ENCODE measurements around the gene NPR3.
"Not testable (repeated sequence)": the region's sequence is repeated elsewhere in the genome, so short reads cannot be mapped to it uniquely, and the experiment has no call there.

NPR3 gene

GRCh38 chr5:32780508-32780919, 69.4 kb downstream of the NPR3 start:
- no peaks in the 10 kb centered on the region for H3K27me3 ChIP-seq (ENCODE audit: insufficient read depth, low read length)
- H3K36me3 ChIP-seq (ENCODE audit: insufficient read depth, low read length), result no peaks in the 10 kb centered on the region
- H2AFZ ChIP-seq (ENCODE audit: low read depth, low read length), result no peak overlapping the region
- H3K4me3 ChIP-seq (ENCODE audit: low read length), result no peak overlapping the region
- H3K4me1 ChIP-seq (ENCODE audit: insufficient read depth, low read length), result no peaks in the 10 kb centered on the region
- H3K9me3 ChIP-seq (ENCODE audit: low read length), result no peaks in the 10 kb centered on the region

GRCh38 chr5:32783661-32784060, 72.5 kb downstream of the NPR3 start:
- no peaks in the 10 kb centered on the region for H3K9me3 ChIP-seq (ENCODE audit: low read length)
- H2AFZ ChIP-seq (ENCODE audit: low read depth, low read length), result no peak overlapping the region
- no peaks in the 10 kb centered on the region for H3K4me1 ChIP-seq (ENCODE audit: insufficient read depth, low read length)
- no peaks in the 10 kb centered on the region for H3K36me3 ChIP-seq (ENCODE audit: insufficient read depth, low read length)
- no peak overlapping the region for H3K4me3 ChIP-seq (ENCODE audit: low read length)
- no peaks in the 10 kb centered on the region for H3K27me3 ChIP-seq (ENCODE audit: insufficient read depth, low read length)

GRCh38 chr5:32785611-32786254, 74.6 kb downstream of the NPR3 start:
- no peaks in the 10 kb centered on the region for H3K9me3 ChIP-seq (ENCODE audit: low read length)
- H3K4me1 ChIP-seq (ENCODE audit: insufficient read depth, low read length), result peaks cover 2% of the 10 kb centered on the region
- H3K36me3 ChIP-seq (ENCODE audit: insufficient read depth, low read length), result no peaks in the 10 kb centered on the region
- H3K4me3 ChIP-seq (ENCODE audit: low read length), result no peak overlapping the region
- H2AFZ ChIP-seq (ENCODE audit: low read depth, low read length), result no peak overlapping the region
- H3K27me3 ChIP-seq (ENCODE audit: insufficient read depth, low read length), result no peaks in the 10 kb centered on the region

GRCh38 chr5:32786311-32786710, 75.2 kb downstream of the NPR3 start:
- Histone ChIP-seq H3K27me3 (ENCODE audit: insufficient read depth, low read length) (no peaks in the 10 kb centered on the region), H3K9me3 (ENCODE audit: low read length) (no peaks in the 10 kb centered on the region), H3K4me1 (ENCODE audit: insufficient read depth, low read length) (peaks cover 8% of the 10 kb centered on the region), H2AFZ (ENCODE audit: low read depth, low read length) (no peak overlapping the region), H3K36me3 (ENCODE audit: insufficient read depth, low read length) (no peaks in the 10 kb centered on the region), H3K4me3 (ENCODE audit: low read length) (no peak overlapping the region)

- H3K4me3 ChIP-seq (ENCODE audit: low read length), result no peak overlapping the region
- peaks cover 14% of the 10 kb centered on the region for H3K4me1 ChIP-seq (ENCODE audit: insufficient read depth, low read length)
- H2AFZ ChIP-seq (ENCODE audit: low read depth, low read length), result no peak overlapping the region
- H3K9me3 ChIP-seq (ENCODE audit: low read length), result no peaks in the 10 kb centered on the region
- H3K36me3 ChIP-seq (ENCODE audit: insufficient read depth, low read length), result no peaks in the 10 kb centered on the region
- H3K27me3 ChIP-seq (ENCODE audit: insufficient read depth, low read length), result no peaks in the 10 kb centered on the region
These were observed 79.4 kb downstream of the NPR3 start for GRCh38 chr5:32790411-32790951.

- Histone ChIP-seq H3K9me3 (ENCODE audit: low read length) (no peaks in the 10 kb centered on the region), H2AFZ (ENCODE audit: low read depth, low read length) (peak overlapping the region; percentile 28), H3K4me3 (ENCODE audit: low read length) (no peak overlapping the region), H3K36me3 (ENCODE audit: insufficient read depth, low read length) (no peaks in the 10 kb centered on the region), H3K27me3 (ENCODE audit: insufficient read depth, low read length) (no peaks in the 10 kb centered on the region), H3K4me1 (ENCODE audit: insufficient read depth, low read length) (peaks cover 14% of the 10 kb centered on the region)
These were observed 80.6 kb downstream of the NPR3 start for GRCh38 chr5:32791536-32792243.

GRCh38 chr5:32794086-32794485, 83.0 kb downstream of the NPR3 start:
- Histone ChIP-seq H3K4me1 (ENCODE audit: insufficient read depth, low read length) (peaks cover 14% of the 10 kb centered on the region), H3K36me3 (ENCODE audit: insufficient read depth, low read length) (no peaks in the 10 kb centered on the region), H3K4me3 (ENCODE audit: low read length) (no peak overlapping the region), H2AFZ (ENCODE audit: low read depth, low read length) (no peak overlapping the region), H3K27me3 (ENCODE audit: insufficient read depth, low read length) (no peaks in the 10 kb centered on the region), H3K9me3 (ENCODE audit: low read length) (no peaks in the 10 kb centered on the region)

GRCh38 chr5:32802764-32803163, 91.6 kb downstream of the NPR3 start:
- H3K4me3 ChIP-seq (ENCODE audit: low read length), result no peak overlapping the region
- H3K9me3 ChIP-seq (ENCODE audit: low read length), result no peaks in the 10 kb centered on the region
- no peak overlapping the region for H2AFZ ChIP-seq (ENCODE audit: low read depth, low read length)
- H3K36me3 ChIP-seq (ENCODE audit: insufficient read depth, low read length), result no peaks in the 10 kb centered on the region
- H3K4me1 ChIP-seq (ENCODE audit: insufficient read depth, low read length), result no peaks in the 10 kb centered on the region
- H3K27me3 ChIP-seq (ENCODE audit: insufficient read depth, low read length), result no peaks in the 10 kb centered on the region

GRCh38 chr5:32803656-32804055, 92.5 kb downstream of the NPR3 start:
- no peak overlapping the region for H3K4me3 ChIP-seq (ENCODE audit: low read length)
- H3K4me1 ChIP-seq (ENCODE audit: insufficient read depth, low read length), result no peaks in the 10 kb centered on the region
- H3K9me3 ChIP-seq (ENCODE audit: low read length), result no peaks in the 10 kb centered on the region
- no peak overlapping the region for H2AFZ ChIP-seq (ENCODE audit: low read depth, low read length)
- no peaks in the 10 kb centered on the region for H3K36me3 ChIP-seq (ENCODE audit: insufficient read depth, low read length)
- H3K27me3 ChIP-seq (ENCODE audit: insufficient read depth, low read length), result no peaks in the 10 kb centered on the region

- H3K36me3 ChIP-seq (ENCODE audit: insufficient read depth, low read length); H3K4me3 ChIP-seq (ENCODE audit: low read length): not testable (repeated sequence)
These were observed 94.3 kb downstream of the NPR3 start for GRCh38 chr5:32805462-32805861.

GRCh38 chr5:32805971-32806638, 95.0 kb downstream of the NPR3 start:
- no peaks in the 10 kb centered on the region for H3K4me1 ChIP-seq (ENCODE audit: insufficient read depth, low read length)
- H3K4me3 ChIP-seq (ENCODE audit: low read length), result no peak overlapping the region
- no peaks in the 10 kb centered on the region for H3K27me3 ChIP-seq (ENCODE audit: insufficient read depth, low read length)
- H3K36me3 ChIP-seq (ENCODE audit: insufficient read depth, low read length), result no peaks in the 10 kb centered on the region
- H3K9me3 ChIP-seq (ENCODE audit: low read length), result no peaks in the 10 kb centered on the region
- H2AFZ ChIP-seq (ENCODE audit: low read depth, low read length), result no peak overlapping the region

More at GRCh38 chr5:32805462-32805861, 94.3 kb downstream of the NPR3 start:
- H2AFZ ChIP-seq (ENCODE audit: low read depth, low read length); H3K4me1 ChIP-seq (ENCODE audit: insufficient read depth, low read length); H3K9me3 ChIP-seq (ENCODE audit: low read length); H3K27me3 ChIP-seq (ENCODE audit: insufficient read depth, low read length): not testable (repeated sequence)

GRCh38 chr5:32808783-32809182, 97.7 kb downstream of the NPR3 start:
- Histone ChIP-seq H2AFZ (ENCODE audit: low read depth, low read length) (no peak overlapping the region), H3K4me1 (ENCODE audit: insufficient read depth, low read length) (no peaks in the 10 kb centered on the region), H3K9me3 (ENCODE audit: low read length) (no peaks in the 10 kb centered on the region), H3K36me3 (ENCODE audit: insufficient read depth, low read length) (no peaks in the 10 kb centered on the region), H3K4me3 (ENCODE audit: low read length) (no peak overlapping the region), H3K27me3 (ENCODE audit: insufficient read depth, low read length) (no peaks in the 10 kb centered on the region)

- no peaks in the 10 kb centered on the region for H3K4me1 ChIP-seq (ENCODE audit: insufficient read depth, low read length)
- H3K27me3 ChIP-seq (ENCODE audit: insufficient read depth, low read length), result no peaks in the 10 kb centered on the region
- no peaks in the 10 kb centered on the region for H3K9me3 ChIP-seq (ENCODE audit: low read length)
- H3K36me3 ChIP-seq (ENCODE audit: insufficient read depth, low read length), result no peaks in the 10 kb centered on the region
- no peak overlapping the region for H2AFZ ChIP-seq (ENCODE audit: low read depth, low read length)
- no peak overlapping the region for H3K4me3 ChIP-seq (ENCODE audit: low read length)
These were observed 99.7 kb downstream of the NPR3 start for GRCh38 chr5:32810804-32811203.
